ENCODE data around the gene CFAP119.

GRCh38 chr16:30769379-30770089 lies 7.7 kb upstream of the CFAP119 start:
- TF ChIP-seq CTCF (IDR thresholded peaks at IDR 0.05): no peak
- no peak for TF ChIP-seq POLR2A (IDR thresholded peaks at IDR 0.05)

All from sigmoid colon (tissue), 3 donors.